Stimulated activated CD8-positive, alpha-beta memory T cell treated with anti-CD3 and anti-CD28 coated beads, Interleukin-15, amount 100 ng/mL, for 1 hour (primary cell): Measurements from ENCODE around the gene MKRN2.

Experiments
- DNase-seq: peaks from one replicate; pipeline ENCODE4 v3.0.0-alpha.2; 2020; ENCODE audit warnings: low read depth

Gene MKRN2

DNA sequence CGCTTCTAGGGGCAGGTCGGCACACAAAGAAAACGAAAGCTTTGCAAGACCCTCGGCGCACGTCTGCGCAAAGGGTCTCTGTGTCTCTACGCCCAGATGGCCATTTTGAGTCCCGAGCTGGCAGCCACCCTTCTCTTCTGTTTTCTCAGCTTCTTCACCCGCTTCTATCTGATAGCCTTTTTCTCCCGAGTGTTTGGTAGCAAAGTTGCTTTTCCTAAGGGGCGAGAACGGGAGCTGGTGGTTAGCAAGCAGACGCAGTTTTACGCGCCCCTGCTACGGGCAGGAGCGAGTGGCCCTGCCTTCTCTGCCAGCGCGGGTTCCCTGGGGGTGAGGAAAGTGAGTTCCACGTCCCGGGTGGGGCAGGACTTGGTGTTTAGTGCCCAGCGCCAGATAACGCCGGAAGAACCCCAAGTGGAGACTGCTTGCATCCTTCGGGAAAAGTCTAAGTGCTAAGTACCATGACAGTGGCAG lies 2.9 kb upstream of the MKRN2 start:
- DNase-seq = no peak

DNA sequence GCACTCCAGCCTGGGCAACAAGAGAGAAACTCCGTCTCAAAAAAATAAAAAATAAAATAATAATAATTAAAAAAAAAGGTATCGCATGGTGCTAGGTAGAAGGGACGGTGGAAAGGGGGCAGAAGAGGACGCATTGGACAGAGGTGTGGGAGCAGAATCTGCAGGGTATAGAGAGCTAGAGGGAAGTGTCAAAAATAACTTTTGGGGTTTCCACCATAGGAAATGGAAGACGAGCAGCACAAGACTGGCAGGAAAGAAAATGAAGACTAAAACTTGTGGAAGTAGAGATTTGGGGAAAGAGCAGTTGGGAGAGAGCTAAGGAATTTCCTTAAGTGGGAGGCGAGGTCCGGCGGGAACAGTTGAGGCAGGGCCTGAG lies 585 bp upstream of the MKRN2 start:
- no peak for DNase-seq

DNA sequence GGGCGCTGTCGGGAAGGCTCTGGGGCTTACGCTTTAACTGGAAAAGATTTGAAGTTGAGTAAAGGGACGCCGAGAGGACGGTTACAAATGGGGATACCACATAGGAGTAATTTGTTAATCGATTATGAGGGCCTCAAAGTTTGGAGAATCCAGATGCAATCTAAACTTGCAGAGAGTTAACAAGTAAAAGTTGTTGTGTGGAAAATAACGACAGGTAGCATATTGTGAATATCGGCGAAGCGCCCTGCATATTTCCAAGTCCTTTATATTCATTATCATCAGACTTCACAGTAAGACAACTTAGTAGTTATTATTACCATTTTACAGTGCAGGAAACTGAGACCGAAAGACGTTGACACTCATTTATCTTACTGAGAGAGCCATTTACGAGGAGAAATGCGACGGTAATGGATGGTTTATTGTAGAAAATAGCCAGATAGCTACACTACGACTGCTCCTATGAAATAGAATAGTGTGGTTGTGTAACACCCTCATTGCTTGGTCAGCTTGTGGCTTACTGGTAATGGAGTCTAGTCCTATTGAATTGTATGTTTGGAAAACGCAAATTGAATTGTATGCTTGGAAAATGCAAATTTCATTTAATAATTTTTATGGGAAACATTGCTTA lies 700 bp downstream of the MKRN2 start:
- no peak for DNase-seq

DNA sequence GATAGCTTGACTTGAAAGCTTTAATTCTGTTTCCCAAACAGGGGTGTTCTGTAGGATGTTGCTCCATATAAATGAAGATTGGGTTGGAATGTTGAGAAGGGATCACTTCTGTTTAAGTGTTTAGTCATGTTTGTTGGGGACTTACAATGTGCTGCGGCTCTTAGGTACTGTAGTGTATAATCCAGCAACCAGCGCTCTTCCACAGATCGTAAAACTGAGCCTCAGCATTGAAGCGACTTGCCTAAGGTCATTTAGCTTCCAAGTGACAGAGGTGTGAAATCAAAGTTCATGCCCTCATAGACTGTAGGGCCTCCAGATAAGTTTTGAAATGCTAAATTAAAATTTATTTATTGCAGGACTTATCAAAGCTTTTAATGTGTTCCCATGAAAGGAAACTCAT lies 1.8 kb downstream of the MKRN2 start:
- no peak for DNase-seq

DNA sequence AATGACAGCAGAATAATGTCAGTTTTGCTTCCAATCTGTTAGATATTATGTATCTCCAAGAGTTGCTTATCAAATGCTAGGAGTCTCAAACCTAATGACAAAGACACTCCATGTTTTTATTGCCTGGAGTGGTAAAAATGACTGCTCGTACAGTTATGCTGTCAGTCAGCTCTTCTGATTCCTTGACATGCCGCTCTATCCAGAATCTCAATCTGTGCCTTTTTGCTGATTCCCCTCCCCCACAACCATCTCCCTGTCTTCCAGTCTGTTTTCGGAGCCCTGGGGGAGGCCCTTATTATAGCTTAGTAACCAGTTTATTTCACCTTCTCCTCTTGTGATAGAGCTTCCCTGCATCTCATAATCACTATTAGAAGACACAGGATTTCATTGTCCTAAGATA lies 2.6 kb downstream of the MKRN2 start:
- DNase-seq = no peak

DNA sequence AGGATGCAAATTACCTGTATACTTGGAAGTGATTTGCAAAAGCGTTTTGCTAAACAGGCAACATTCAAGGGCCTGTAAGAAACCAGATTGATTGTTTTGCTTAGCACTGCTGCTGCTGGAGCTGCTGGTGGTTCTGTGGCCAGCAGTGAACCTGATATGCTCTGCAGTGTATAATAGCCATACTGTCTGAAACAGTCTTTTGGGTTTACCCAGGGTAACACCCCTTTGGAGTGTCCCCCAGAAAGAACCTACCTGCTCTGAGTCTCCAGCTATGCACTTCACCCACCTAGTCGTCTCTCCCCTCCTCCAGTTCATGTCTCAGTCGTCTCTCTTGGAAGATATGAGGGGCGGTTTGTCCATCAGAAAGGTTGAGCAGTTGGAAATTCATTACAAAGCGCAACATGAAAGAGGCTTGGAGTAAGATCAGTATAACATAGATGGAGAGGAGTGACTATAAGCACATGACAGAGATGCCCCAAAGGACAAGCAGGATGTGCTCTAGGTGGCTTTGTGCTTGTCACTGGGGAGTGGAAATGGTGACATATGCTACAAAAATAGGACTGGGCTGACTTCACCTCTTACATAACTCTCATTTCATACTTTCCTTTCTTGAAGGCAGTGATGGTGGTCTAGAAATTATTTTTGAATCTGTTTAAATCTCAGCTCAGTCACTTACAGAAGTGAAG lies 3.8 kb downstream of the MKRN2 start:
- no peak for DNase-seq

DNA sequence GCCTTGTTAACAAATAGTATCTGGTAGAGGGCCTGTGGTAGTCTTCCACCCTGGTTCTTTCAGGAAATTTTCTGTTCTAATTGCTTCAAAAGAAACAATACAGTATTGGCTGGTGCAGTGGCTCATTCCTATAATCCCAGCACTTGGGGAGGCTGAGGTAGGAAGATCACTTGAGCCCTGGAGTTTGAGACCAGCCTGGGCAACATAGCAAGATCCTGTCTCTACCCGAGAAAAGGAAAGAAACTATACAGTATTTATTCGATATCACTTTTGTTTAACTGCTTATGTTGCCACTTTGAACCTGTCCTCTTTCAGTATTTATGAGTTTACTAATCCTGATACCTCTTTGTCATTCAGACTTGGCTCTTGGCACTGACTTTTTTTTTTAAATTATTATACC lies 4.5 kb downstream of the MKRN2 start:
- DNase-seq = no peak

DNA sequence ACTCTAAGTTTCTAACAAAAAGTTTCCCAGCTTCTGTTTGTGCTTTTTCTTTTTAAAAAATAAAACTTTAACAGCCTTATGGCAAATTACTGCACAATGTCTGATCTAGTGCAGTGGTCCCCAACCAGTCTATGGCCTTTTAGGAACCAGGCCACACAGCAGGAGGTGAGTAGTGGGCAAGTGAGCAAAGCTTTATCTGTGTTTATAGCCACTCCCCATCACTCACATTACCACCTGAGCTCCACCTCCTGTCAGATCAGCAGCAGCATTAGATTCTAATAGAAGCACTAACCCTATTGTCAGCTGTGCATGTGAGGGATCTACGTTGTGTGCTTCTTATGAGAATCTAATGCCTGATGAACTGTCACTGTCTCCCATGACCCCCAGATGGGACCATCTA lies 5.6 kb downstream of the MKRN2 start:
- no peak for DNase-seq

DNA sequence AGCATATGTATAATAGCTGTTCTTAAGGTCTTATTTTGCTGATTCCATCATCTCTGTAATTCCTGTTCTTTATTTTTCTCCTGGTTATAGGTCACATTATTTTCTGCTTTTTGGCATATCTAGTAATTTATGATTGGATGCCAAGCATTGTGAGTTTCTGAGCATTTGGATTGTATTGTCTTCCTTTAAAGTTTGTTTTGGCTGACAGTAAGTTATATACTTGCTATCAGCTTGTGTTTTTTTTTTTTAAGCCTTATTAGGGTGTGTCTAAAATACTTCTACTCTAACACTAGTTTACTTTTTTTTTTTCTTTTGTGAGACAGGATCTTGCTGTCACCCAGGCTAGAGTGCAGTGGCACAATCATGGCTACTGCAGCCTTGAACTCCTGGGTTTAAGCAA lies 10.1 kb downstream of the MKRN2 start:
- no peak for DNase-seq

DNA sequence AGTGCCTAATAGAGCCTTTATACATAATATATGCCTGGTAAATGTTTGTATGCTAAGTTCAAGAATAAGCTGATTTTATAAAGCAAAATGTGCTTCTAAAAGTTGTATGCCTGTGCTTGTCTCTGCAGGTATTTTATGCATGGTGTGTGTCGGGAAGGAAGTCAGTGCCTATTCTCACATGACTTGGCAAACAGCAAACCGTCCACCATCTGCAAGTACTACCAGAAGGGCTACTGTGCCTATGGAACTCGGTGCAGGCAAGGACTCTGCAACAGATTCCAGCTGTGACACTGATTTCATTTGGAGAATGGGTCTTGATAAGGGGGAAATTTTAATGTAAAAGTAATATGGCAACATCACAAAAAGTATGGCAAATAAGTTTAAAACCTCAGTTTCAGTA lies 11.9 kb downstream of the MKRN2 start:
- no peak for DNase-seq

DNA sequence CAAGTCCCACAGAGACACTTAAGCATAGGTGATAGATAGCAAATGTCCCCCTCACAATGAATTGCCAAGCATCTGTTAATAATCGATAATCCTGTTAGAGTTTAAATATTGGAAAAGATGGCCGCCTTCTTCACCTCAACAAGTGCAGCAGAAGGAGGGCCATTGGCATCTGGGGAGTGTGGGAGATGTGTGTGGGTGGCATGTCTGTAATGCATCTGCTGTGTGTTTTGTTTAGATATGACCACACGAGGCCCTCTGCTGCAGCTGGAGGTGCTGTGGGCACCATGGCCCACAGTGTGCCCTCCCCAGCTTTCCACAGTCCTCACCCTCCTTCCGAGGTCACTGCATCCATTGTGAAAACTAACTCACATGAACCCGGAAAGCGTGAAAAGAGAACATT lies 12.9 kb downstream of the MKRN2 start:
- DNase-seq = no peak

DNA sequence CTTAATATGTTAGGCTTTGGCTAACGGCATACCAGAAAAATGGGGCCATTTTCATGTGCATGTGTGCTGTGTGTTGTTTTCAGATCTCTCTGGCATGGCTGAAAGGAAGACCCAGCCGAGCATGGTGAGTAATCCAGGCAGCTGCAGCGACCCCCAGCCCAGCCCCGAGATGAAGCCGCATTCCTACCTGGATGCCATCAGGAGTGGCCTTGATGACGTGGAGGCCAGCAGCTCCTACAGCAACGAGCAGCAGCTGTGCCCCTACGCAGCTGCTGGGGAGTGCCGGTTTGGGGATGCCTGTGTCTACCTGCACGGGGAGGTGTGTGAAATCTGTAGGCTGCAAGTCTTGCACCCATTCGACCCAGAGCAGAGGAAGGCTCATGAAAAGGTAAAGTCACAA lies 15.1 kb downstream of the MKRN2 start:
- no peak for DNase-seq

DNA sequence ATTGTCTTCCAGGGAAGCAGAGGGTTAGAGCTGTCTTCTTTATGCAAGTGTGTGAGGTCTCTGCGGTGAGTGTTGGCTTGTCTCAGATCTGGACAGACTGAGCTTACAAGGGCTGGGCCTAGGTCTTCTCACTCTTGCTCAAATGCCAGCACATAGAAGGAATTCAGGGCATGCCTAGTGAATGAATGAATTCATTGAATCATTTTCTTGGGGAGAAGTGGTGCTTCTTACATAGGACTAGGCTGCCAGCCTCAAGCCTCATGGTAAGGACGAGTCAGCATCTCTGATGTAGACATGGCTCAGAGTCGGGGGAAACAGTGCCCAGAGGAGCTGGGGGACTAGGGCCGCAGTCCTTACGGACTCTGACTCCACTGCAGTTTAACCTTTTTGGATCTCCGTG lies 17.2 kb downstream of the MKRN2 start:
- no peak for DNase-seq

DNA sequence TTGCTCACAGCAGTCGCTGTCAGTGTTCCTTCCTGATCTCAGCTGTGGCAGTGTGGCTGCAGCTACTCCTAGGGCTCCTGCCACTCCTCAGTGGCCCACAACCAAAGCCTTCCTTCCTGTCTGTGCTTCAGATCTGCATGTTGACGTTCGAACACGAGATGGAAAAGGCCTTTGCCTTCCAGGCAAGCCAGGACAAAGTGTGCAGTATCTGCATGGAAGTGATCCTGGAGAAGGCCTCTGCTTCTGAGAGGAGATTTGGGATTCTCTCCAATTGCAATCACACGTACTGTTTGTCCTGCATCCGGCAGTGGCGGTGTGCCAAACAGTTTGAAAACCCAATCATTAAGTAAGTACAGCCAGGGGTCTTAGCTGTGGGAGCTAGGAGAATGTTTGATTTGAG lies 17.8 kb downstream of the MKRN2 start:
- no peak for DNase-seq

DNA sequence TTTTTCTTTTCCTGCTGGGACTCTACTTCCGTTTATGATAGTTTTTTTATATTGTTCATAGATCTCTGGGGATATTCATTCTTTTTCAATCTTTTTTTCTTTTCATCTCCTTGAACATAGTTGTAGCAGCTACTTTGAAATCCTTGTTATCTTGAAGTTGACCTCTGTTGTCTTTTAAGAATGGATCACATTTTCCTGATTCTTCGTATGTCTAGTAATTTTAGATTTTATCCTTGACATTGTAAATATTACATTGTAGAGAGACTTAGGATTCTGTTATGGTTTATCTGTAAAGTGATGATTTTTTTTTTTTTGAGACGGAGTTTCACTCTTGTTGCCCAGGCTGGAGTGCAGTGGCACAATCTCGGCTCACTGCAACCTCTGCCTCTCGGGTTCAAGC lies 20.5 kb downstream of the MKRN2 start:
- DNase-seq = no peak

DNA sequence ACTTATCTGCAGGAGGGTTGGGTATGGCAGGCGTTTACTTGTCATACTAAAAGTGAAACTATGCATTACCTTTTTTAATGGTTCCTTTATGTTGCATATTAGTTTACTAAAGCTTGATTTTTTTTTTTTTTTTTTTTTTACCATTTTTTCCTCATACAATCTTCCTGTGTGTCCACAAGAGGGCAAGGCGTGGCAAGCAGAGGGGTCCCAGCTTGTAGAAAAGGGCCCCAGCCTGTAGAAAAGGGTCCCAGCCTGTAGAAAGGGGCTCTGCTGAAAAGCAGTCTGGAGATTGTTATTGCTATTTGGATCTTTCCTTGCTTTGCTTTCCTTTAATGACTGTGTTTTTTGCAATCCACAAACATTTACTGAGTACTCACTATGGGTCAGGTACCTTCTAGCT lies 21.9 kb downstream of the MKRN2 start:
- DNase-seq = no peak

DNA sequence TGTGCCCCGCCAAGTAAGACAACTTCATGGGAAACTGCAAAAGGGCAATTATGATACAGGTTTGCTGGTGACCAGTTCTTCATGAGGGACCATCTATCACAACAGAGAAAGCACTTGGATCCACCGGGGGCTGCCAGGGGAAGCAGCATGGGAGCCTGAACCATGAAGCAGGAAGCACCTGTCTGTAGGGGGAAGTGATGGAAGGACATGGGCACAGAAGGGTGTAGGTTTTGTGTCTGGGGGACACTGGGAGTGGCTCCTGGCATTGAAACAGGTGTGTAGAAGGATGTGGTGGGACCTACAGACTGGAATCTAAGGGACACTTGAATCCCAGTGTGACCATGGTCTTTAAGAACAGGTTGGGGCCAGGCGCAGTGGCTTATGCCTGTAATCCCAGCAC lies 22.6 kb downstream of the MKRN2 start:
- DNase-seq = no peak

DNA sequence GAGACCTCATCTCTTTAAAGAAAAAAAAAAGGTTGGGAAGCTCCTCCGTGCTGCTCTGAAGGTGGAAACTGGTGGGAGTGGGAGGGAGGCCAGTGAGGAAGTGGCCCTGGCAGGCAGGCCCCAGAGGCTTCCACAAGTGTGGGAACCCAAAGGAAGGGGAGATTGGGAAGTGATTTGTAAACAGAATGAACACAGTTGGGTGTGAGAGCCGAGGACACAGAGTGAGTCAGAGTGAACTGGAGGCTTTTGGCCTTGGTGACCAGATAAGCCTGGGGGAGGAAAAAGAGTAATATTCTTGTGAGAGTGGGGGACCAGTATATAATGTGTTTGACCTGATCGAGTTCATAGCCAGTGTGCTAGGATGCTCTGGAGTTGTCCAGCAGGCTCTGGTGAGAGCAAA lies 23.0 kb downstream of the MKRN2 start:
- DNase-seq = no peak

DNA sequence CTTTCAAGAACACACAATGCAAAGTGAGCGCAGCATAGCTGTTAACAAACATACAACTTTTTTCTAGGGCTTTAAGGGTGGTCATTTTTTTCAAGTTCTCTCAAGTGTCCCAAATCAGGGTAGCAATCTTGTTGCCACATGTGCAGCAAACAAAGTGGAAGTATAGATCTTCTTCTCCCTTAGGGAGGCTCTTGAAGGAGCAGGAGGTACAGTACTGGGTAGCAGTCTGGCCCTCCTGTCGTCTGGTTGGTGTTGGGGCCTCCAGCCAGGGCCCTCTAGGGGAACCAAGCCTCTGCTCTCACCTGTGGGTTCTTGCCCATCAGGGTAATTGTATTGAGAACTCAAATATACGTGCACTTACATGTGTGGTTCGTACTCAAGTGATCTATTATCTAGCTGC lies 25.8 kb downstream of the MKRN2 start:
- no peak for DNase-seq

DNA sequence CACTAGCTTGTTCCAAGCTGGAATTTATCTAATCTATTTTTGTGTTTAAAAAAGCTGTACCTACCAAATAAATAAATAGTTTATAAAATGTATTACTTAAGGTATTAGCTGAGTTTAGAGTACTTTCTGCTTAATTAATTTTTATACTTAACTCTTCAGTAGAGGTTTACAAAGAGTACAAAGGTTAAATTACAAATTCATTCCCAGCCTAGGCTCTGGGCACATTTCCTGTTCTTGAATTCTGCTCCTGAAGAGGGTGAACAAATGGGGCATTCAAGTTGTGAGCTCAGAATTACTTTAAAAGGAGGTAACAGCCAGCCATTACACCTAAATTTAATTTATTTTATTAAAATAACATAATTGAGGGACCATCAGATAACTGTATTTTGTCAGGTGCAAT lies 26.4 kb downstream of the MKRN2 start:
- DNase-seq = no peak

DNA sequence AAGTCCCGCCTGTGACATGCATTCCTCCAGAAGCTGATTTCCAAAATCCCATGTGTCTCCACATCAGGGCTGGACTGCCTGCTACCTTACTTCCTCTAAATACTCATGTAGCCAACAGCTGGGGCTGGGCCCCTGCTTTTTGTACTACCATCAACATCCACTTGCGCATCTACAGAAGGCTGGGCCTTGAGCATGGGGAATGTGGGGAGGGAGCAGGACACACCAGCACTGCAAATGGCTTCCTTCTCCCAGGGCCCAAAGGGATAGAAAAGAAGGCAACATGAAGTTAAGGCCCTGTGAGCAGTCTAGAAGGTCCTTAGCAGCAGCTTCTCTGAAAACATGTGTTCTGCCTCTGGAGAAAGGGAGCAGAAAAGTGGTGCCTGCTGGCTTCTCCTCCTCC lies 27.2 kb downstream of the MKRN2 start:
- no peak for DNase-seq

DNA sequence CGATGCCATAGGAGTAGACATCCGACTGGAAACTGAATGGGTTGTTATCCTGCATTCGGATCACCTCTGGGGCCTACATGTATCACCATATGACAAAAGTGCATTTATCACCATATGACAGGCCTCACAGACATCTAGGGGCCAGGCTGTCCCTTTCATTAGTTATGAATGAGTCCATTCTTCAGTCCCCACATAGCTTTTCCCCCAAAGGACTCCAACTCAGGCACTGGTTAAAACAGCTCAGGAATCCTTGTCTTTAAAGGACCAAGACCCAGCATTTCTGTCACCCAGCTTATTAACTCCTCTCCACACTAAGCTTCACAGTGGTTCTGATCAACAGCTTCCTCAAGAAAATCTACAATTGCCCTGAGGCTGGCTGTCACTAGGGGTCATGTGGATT lies 28.3 kb downstream of the MKRN2 start:
- DNase-seq = no peak

DNA sequence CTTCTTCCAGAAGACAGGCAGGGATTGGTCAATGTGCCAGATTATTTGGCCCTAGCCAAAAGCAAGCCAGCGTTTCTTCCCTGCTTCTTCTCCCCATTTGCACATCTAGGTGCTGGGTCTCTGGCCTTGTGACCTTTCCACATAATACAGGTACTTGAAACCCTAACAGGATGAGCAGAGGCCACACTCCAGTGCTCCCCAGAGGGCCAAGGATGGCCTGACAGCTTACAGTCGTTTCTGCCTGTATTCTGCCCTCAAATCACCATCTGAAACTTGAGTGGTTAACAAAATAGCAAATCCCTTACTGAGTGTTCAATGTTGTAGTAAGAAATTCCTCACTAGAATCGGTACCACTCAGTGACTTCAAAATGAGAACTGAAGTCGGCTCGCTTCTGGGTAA lies 29.1 kb downstream of the MKRN2 start:
- DNase-seq = no peak

DNA sequence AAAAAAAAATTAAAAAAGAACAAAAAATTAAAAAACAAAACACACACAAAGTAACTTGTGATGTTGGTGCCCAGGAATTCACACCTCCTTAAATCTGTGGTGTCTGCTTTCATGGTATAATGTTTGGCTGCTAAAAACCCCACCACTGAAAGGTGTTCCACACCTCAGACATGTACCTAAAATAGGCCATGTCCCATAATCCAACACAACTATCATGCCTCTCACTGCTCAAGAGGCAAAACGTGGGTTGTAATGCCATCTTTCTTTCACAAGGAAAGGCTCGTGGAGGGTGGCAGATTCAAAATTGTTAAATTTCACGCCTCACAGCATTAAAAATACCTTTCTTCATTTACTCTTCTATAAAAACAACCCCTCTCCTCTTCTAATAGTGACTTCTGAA lies 29.5 kb downstream of the MKRN2 start:
- DNase-seq = no peak
